ENCODE results near the gene PWP1. TPM values are rescaled to one million over a fixed set of nuclear protein-coding genes. Genes with fewer than 3 reads are reported as not detected.
"Not testable (repeated sequence)": the region's sequence is repeated elsewhere in the genome, so short reads cannot be mapped to it uniquely, and the experiment has no call there.

PWP1 gene
- total RNA-seq, 4 donors from 2014 or later, result 75.9 to 104 (median 92.0) TPM

- H3K4me3 ChIP-seq, result no peak overlapping the region
- WGBS, 2 donors, result 33 to 59% methylated on average over 3 of the region's 3 CpGs
- no peaks in the 10 kb centered on the region for H3K9me3 ChIP-seq
These were observed 1.4 kb upstream of the PWP1 start for GRCh38 chr12:107684029-107684795.

DNA sequence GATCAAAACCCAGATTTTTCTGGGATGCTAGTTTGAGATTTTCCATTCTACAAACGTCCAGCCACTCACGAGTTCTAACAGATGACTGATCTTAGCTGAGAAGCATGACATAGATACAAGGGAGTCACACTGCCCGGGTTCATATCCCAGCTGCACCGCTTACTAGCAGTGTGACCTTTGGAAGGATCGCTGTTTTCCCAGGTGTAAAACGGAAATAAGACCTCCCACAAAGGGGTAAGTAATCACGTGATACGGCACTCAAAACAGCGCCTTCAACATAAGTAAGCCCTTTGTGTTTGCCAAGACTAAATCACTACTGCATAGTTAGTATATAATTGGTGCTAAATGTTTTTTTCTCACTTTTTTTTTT, 624 bp upstream of the PWP1 start:
- peak overlapping the region; percentile 52 to 97 (median 92) for H3K4me3 ChIP-seq
- peak overlapping the region; percentile 18 to 90 (median 82) for H3K27ac ChIP-seq
- no peak for DNase-seq (ENCODE audit: low spot score in 2 of 2)
- TF ChIP-seq CTCF (IDR thresholded peaks at IDR 0.05), result no peak
- TF ChIP-seq EP300 (IDR thresholded peaks at IDR 0.05), result no peak
- no peak for TF ChIP-seq POLR2A (IDR thresholded peaks at IDR 0.05)
- no peaks in the 10 kb centered on the region for H3K27me3 ChIP-seq
- 5 to 10% methylated on average over 9 of the region's 9 CpGs for WGBS, 2 donors
- no peaks in the 10 kb centered on the region for H3K9me3 ChIP-seq
- peaks cover 2 to 19% (median 9%) of the 10 kb centered on the region in 3 donors for H3K36me3 ChIP-seq
- H3K4me1 ChIP-seq, result peaks cover 0 to 25% (median 11%) of the 10 kb centered on the region in 4 donors

More at GRCh38 chr12:107684029-107684795, 1.4 kb upstream of the PWP1 start:
- DNase-seq (ENCODE audit: low spot score in 2 of 2), result no peak
- no peak for TF ChIP-seq CTCF (IDR thresholded peaks at IDR 0.05)
- no peak for TF ChIP-seq POLR2A (IDR thresholded peaks at IDR 0.05)
- no peak for TF ChIP-seq EP300 (IDR thresholded peaks at IDR 0.05)
- Histone ChIP-seq H3K4me1 (peaks cover 0 to 25% (median 11%) of the 10 kb centered on the region in 4 donors), H3K27ac (peak overlapping the region in 1 of 4 donors; percentile 88), H3K36me3 (peaks cover 1 to 11% (median 2%) of the 10 kb centered on the region in 3 donors), H3K27me3 (peaks cover 0 to 4% of the 10 kb centered on the region in 2 donors)

DNA sequence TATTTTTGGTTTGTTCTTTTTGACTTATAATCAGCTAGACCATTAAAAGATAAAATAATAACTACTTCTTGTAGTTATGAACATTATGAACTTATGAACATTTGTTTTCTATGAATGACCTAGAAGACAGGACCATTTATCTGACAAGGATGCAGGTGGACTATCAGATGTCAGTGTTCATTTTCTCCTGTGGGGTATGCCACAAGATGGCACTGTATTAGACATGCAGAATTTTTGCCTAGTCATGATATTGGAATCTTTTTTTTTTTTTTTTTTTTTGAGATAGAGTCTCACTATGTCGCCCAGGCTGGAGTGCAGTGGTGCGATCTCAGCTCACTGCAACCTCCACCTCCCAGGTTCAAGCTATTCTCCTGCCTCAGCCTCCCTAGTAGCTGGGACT, 10.2 kb downstream of the PWP1 start:
- DNase-seq (ENCODE audit: low spot score in 2 of 2); H3K27me3 ChIP-seq; H3K9me3 ChIP-seq; H3K27ac ChIP-seq; H3K4me1 ChIP-seq; H3K4me3 ChIP-seq: not testable (repeated sequence)
- 86 to 93% methylated on average over 2 of the region's 2 CpGs for WGBS, 2 donors
- H3K36me3 ChIP-seq, result peaks cover 7 to 100% (median 27%) of the 10 kb centered on the region in 3 donors

DNA sequence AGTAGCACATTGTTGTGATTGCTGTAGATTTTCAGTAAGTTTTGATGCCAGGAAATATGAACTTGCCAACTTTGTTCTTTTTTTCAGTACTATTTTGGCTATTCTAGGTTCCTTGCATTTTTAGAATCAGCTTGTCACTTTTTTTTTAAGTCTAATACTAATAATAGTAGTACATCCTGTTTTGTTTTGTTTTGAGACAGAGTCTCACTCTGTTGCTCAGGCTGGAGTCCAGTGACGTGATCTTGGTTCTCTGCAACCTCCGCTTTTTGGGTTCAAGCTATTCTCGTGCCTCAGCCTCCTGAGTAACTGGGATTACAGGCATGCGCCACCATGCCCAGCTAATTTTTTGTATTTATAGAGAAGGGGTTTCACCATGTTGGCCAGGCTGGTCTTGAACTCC, 16.5 kb downstream of the PWP1 start:
- Histone ChIP-seq H3K27me3 (no peaks in the 10 kb centered on the region), H3K4me1 (no peaks in the 10 kb centered on the region), H3K4me3 (no peak overlapping the region), H3K9me3 (peaks cover 0 to 12% (median 0%) of the 10 kb centered on the region in 4 donors), H3K27ac (no peak overlapping the region), H3K36me3 (peaks cover 7 to 94% (median 47%) of the 10 kb centered on the region in 3 donors)
- TF ChIP-seq CTCF (IDR thresholded peaks at IDR 0.05) (no peak), EP300 (IDR thresholded peaks at IDR 0.05) (no peak), POLR2A (IDR thresholded peaks at IDR 0.05) (no peak)
- WGBS, 2 donors, result 90 to 94% methylated on average over 4 of the region's 4 CpGs
- DNase-seq (ENCODE audit: low spot score in 2 of 2), result no peak

- WGBS, 2 donors, result 78 to 87% methylated on average over 5 of the region's 5 CpGs
- Histone ChIP-seq H3K4me3 (no peak overlapping the region), H3K36me3 (peaks cover 9 to 92% (median 50%) of the 10 kb centered on the region in 3 donors), H3K27ac (no peak overlapping the region), H3K9me3 (peaks cover 0 to 12% (median 0%) of the 10 kb centered on the region in 4 donors), H3K27me3 (no peaks in the 10 kb centered on the region), H3K4me1 (no peaks in the 10 kb centered on the region)
- DNase-seq (ENCODE audit: low spot score in 2 of 2), result no peak
- TF ChIP-seq CTCF (IDR thresholded peaks at IDR 0.05) (no peak), POLR2A (IDR thresholded peaks at IDR 0.05) (no peak), EP300 (IDR thresholded peaks at IDR 0.05) (no peak)
These were observed 18.4 kb downstream of the PWP1 start for GRCh38 chr12:107704041-107704440.

DNA sequence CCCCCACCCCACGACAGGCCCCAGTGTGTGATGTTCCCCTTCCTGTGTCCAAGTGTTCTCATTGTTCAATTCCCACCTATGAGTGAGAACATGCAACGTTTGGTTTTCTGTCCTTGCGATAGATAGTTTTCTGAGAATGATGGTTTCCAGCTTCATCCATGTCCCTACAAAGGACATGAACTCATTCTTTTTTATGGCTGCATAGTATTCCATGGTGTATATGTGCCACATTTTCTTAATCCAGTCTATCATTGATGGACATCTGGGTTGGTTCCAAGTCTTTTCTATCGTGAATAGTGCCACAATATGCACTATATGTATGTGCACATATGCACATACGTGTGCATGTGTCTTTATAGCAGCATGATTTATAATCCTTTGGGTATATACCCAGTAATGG, 19.9 kb downstream of the PWP1 start:
- H3K4me1 ChIP-seq; H3K4me3 ChIP-seq; H3K27me3 ChIP-seq; H3K27ac ChIP-seq; DNase-seq (ENCODE audit: low spot score in 2 of 2): not testable (repeated sequence)
- 97 to 98% methylated on average over 5 of the region's 5 CpGs for WGBS, 2 donors
- Histone ChIP-seq H3K36me3 (peaks cover 4 to 92% (median 45%) of the 10 kb centered on the region in 3 donors), H3K9me3 (peaks cover 0 to 12% (median 0%) of the 10 kb centered on the region in 4 donors)
